NCI-H345 treated with DMSO at 0.1 percent for 48 hours (cell line): ENCODE measurements around the gene EML1.

Experiments used
- DNase-seq: peaks from one replicate; lab custom pipeline; 2025; ENCODE audit not compliant: unreplicated experiment; lab: John Stamatoyannopoulos, UW

EML1 gene

DNA sequence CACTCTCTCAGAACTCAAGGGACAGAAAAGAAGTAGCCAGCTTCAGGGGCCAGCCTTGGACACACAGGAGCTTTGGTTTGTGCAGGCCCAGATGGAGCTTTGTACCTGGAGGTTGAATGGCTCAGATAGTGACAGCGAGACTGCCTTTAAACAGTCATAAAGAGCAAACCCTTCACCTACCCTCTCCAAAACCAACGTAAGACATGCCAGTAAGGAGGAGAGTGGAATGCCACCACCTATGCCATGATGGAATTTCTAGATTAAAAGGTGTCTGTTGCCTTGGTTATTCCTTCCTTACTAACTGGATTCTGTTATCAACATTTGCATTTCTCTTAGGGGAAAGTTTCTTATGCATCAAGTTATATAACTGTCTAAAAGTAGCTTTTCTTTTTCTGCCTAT, 98.1 kb downstream of the EML1 start:
- DNase-seq, result no peak

- DNase-seq, result no peak
These were observed 98.7 kb downstream of the EML1 start for GRCh38 chr14:99891900-99892299.

- DNase-seq, result no peak
These were observed 99.2 kb downstream of the EML1 start for GRCh38 chr14:99892406-99892805.

- DNase-seq, result no peak
These were observed 103.1 kb downstream of the EML1 start for GRCh38 chr14:99896361-99896760.

GRCh38 chr14:99899578-99900178, 106.5 kb downstream of the EML1 start:
- peak; percentile 2 for DNase-seq

- DNase-seq, result no peak
These were observed 109.7 kb downstream of the EML1 start for GRCh38 chr14:99902925-99903324.

DNA sequence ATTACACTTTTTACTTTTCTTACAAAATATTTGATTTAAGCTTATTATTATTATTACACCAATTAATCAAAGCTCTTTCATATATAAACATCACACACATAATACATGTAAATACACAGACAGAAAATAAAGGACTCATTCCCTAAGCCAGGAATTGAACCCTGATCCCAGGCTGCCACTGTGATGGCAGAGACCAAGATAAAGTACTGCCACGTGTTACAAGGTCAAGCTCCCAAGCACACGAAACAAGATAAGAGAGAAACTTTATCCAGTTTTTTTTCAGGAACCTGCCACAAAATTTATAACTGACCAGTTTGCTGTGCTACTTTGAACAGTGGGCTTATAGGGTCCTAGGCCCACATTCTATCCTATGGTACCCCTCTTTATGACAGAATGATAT, 111.3 kb downstream of the EML1 start:
- no peak for DNase-seq

- no peak for DNase-seq
These were observed 111.9 kb downstream of the EML1 start for GRCh38 chr14:99905121-99905520.

DNA sequence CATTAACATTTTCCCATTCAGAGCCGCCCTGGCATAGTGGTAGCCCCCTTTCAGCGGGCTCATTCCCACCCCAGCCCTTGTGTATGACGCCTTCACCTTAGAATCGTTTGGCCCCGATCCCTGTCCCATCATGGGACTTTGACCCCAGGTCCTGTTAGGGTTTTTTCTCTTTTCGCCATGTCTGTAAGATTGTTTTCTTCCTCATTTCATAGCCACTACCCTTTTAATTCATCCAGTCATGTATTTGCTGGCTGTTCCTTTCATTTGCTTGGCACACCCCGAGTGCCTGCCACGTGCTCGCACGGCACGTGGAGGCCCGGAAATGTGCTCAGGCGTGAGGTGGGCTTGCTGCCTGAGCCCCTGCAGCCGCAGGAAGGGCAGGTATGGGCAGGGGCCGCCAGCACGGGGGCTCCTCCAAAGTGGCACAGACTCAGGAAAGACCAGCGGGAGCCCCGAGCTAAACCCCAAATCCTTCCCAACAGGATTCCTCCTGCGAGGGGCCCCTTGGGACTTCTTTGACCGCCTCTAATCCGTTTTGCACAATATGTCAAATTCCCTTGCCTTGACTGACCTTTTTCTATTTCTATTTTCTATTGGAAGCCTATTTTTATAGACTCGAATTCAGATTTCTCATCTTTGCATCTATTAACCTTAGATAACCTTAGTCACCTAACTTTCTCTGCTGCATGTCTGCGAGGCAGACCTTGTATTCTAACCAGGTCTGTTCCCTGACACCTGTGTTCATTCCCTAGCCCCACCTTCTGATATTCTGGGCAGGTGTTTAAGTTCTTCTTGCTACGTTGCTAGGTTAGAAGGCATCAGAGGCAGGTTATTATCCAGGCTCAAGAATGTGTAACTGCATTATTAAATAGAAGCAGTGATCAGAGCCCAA, 114.8 kb downstream of the EML1 start:
- DNase-seq, result no peak

- no peak for DNase-seq
These were observed 115.5 kb downstream of the EML1 start for GRCh38 chr14:99908653-99909250.

GRCh38 chr14:99909513-99910064, 116.4 kb downstream of the EML1 start:
- no peak for DNase-seq

GRCh38 chr14:99910337-99911309, 117.4 kb downstream of the EML1 start:
- no peak for DNase-seq

DNA sequence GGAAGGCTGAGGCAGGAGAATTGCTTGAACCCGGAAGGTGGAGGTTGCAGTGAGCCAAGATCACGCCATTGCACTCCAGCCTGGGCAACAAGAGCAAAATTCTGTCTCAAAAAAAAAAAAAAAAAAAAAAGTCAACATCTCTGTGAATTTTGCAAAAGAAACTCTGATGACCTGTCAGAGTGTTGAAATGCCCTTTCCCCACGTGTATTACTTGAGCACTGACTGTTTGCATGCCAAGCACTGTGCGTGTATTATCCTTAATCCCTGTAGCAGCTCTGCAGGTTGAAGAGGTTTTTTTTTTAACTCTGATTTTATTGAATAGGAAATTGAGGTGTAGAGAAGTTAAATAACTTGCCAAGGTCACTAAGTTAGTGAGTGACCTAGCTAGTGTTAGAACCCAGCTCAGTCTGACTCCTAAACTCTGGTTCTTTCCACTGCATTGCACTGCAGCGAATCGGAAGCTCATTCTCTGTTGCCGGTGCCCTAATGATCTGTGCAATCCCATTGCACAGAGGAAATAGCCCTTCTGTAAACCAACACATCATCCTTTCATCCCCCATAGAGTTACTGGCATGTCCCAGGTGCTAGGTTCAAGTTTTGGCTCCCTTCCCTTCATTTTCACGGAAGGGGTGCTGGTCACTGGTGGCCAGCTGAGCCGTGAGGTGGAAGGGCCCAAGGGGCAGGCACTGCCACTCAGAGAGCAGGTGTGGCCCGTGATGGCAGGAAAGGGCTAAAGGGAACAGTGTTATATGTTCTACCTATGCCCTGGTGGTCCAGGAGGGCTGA, 122.3 kb downstream of the EML1 start:
- no peak for DNase-seq

GRCh38 chr14:99916091-99916383, 122.8 kb downstream of the EML1 start:
- no peak for DNase-seq

GRCh38 chr14:99918781-99919180, 125.6 kb downstream of the EML1 start:
- DNase-seq, result no peak

- no peak for DNase-seq
These were observed 128.2 kb downstream of the EML1 start for GRCh38 chr14:99921425-99921824.

GRCh38 chr14:99924379-99924778, 131.2 kb downstream of the EML1 start:
- no peak for DNase-seq

DNA sequence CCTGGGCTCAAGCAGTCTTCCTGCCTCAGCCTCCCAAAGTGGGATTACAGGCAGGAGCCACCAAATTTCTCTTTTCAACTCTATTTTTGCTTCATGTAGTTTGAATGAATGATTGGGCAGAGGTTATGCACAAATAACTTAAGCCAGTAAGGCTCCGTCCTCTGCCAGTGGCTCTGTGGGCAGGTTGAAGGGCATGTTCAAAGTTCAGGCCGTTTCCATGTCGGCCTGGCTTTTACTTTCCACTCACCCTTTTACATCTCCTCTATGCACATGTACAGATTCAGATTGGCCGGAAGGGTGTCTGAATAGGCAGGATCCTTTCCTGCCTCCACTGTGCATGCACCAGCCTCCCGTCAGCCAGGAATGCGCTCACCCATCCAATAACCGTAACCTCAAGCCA, 132.3 kb downstream of the EML1 start:
- DNase-seq, result no peak

DNA sequence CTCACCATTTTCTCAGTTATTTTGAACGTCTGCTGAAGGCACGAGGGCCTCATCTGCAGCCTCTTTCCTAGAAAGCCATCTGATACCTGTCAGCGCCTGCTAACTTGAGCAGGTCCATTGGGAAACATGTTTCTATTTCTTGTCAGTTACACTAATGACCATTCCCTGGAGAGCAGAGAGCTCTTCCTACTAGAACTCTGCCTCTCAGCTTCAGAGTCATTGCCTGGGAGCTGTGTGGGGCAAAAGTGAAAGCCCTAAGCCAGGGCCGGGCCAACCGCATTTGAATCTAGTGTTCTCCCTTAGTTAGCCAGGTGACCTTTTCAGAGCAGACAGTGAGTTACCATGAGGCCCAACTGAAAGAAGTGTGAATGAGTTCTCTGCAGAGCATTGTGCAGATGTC, 135.8 kb downstream of the EML1 start:
- no peak for DNase-seq

DNA sequence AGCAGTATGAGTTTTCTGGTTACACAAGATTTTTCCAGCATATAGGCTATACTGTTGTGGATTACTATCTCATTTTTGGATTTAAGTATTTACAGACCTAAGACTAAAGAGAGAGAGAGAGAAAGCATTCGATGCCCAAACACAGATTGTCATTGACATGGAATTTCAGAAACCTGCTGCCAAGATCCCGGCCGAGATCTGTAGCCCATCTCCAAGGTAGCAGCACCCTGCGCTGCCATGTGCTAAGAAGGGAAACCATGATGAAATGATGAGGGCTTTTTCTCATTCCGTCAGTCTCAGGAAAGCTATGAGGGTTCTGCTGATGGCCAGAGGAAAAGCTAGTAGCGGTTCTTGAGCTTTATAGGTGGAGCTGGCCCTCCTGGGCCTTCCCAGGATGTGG, 136.4 kb downstream of the EML1 start:
- no peak for DNase-seq
